22Rv1 (cell line): ENCODE measurements around the gene KLF3.

Experiments
- CTCF ChIP-seq: fragments of 450-650 bp; IDR thresholded peaks from 2 replicates; pipeline ENCODE4 v1.5.1; 2017; ENCODE audit warnings: mild to moderate bottlenecking
- ZFX ChIP-seq: fragments of 450-650 bp; IDR thresholded peaks from 2 replicates; pipeline ENCODE4 v1.6.1; 2017; ENCODE audit warnings: antibody characterized with exemption, borderline replicate concordance

- TF ChIP-seq CTCF (no peak), ZFX (no peak)
Observed at GRCh38 chr4:38691251-38692008, 27.4 kb downstream of the KLF3 start.
